Measurements from ENCODE around the gene ARID1B. TPM values are rescaled to one million over a fixed set of nuclear protein-coding genes. Genes with fewer than 3 reads are reported as not detected.

ARID1B gene
- total RNA-seq, 1 donor from 2014 or later = 155 TPM

GRCh38 chr6:156779206-156780094, 2.3 kb downstream of the ARID1B start:
- peaks cover 57% of the 10 kb centered on the region for H3K4me1 Mint-ChIP-seq

DNA sequence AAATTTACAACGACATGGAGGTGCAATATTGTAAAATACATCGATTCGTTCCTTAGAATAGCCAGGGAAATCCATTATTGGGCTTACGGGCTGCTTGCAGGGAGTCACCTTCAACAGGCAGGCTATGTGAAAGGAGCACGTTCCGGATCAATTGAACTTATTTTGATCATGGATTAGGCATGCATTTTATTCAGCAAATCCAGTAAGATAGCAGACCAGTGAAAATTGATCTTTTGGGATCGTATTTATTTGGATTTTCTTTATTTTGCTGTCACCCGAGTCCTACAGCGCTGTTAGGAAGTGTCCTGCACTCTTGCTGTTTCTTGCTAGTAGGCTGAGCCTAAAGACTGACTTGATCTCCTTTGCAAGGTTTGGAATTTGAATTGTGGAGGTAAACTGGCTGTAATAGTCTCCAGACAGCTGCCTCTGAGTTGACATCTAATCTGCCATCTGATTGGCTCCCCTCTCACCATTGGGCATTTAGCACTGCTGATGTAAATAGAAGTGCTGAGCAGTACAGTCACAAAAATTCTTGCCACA, 3.0 kb downstream of the ARID1B start:
- Mint-ChIP-seq H3K4me1 (peaks cover 51% of the 10 kb centered on the region), H3K4me3 (peak overlapping the region; percentile 87), H3K36me3 (no peaks in the 10 kb centered on the region), H3K27me3 (ENCODE audit: low read depth) (no peaks in the 10 kb centered on the region), H3K9me3 (no peaks in the 10 kb centered on the region), H3K27ac (peak overlapping the region; percentile 86)
- no peak for TF ChIP-seq CTCF (IDR thresholded peaks at IDR 0.05; ENCODE audit: unreplicated experiment)
- no peak for DNase-seq (ENCODE audit: low spot score in 2 of 2, unreplicated experiment in 2 of 2)

More at GRCh38 chr6:156779206-156780094, 2.3 kb downstream of the ARID1B start:
- no peak for TF ChIP-seq CTCF (IDR thresholded peaks at IDR 0.05; ENCODE audit: unreplicated experiment)
- H3K36me3 Mint-ChIP-seq = no peaks in the 10 kb centered on the region
- peak in 1 of 2 experiments; percentile 57 for DNase-seq (ENCODE audit: low spot score in 2 of 2, unreplicated experiment in 2 of 2)
- no peaks in the 10 kb centered on the region for H3K9me3 Mint-ChIP-seq
- no peaks in the 10 kb centered on the region for H3K27me3 Mint-ChIP-seq (ENCODE audit: low read depth)
- H3K4me3 Mint-ChIP-seq = peak overlapping the region; percentile 87
- H3K27ac Mint-ChIP-seq = peak overlapping the region; percentile 86

DNA sequence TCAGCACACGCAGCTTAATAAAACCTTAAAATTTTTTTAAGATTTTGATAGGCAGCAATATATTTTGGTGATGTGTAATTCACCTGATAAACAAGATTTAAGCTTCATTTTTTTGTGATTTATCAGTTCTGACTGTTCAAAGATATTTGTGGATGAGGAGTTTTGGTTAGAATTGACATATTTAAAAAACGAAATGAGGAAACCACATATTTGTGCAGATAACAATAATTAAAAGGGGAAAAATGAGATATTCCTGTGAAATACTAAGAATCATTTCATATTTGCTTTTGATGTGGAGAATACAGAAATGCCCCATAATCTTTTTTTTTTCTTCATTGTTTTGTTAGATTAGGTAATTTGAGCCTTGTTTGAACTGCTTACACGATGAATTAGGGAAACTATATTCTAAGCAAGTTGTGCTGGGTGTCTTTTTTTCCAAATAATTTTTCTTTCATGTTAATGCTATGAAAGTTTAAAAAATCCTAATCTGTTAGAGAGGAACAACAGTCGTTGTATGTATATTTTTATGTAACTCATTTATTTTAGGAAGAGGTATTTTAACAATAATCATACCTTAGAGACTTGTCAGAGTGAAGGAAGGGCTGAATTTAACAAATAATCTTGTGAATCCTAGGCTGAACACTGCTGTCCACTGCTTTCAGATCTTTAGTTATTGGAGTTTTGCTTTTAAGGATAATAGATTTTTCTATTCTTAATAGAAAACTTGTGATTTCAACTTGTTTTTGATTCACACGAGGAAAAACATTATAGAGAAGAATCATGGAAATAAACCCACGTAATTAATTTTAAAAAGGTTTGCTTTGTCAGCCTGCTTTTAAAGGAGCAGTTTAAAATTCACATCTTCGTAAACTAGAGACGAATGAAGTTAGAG, 4.0 kb downstream of the ARID1B start:
- no peaks in the 10 kb centered on the region for H3K27me3 Mint-ChIP-seq (ENCODE audit: low read depth)
- no peak for DNase-seq (ENCODE audit: low spot score in 2 of 2, unreplicated experiment in 2 of 2)
- TF ChIP-seq CTCF (IDR thresholded peaks at IDR 0.05; ENCODE audit: unreplicated experiment) = no peak
- peaks cover 3% of the 10 kb centered on the region for H3K36me3 Mint-ChIP-seq
- peak overlapping the region; percentile 86 for H3K27ac Mint-ChIP-seq
- peaks cover 52% of the 10 kb centered on the region for H3K4me1 Mint-ChIP-seq
- H3K9me3 Mint-ChIP-seq = no peaks in the 10 kb centered on the region
- H3K4me3 Mint-ChIP-seq = peak overlapping the region; percentile 87

DNA sequence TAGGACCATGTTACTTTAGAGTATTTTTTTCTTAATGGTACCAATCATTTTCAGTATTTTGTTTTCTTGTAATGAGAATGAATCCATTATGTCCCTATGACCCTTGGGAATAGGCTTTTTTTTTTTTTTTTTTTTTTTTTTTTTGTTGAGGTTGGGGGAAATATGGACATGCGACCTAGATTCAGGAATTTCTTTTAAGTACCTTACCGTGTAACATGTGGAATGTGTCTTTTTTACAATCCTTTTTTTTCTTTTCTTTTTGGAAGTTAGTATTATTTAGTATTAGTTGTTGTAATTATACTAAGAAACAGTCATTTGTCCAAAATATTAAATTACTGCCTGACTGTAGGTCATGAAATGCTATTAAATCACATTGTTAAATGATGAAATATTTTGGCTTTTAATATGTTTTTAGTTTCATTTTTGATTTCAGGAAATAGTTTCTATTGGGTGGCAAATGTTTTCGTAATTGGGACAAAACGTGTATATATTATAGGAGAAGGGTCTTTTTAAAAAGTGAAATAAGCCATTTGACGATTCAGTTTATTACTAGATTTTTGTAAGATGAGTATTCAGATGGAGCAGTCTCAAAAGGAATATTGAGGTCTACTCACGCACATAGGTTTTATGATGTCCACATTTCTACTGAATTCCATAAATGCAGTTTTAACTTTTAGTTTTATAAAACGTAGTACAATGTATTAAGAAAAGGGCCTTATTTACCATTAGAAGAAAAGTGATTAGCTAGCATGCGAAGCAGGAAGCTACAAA, 4.9 kb downstream of the ARID1B start:
- no peak for DNase-seq (ENCODE audit: low spot score in 2 of 2, unreplicated experiment in 2 of 2)
- Mint-ChIP-seq H3K9me3 (no peaks in the 10 kb centered on the region), H3K4me1 (peaks cover 53% of the 10 kb centered on the region), H3K27me3 (ENCODE audit: low read depth) (no peaks in the 10 kb centered on the region), H3K4me3 (peak overlapping the region; percentile 87), H3K27ac (peak overlapping the region; percentile 22), H3K36me3 (peaks cover 3% of the 10 kb centered on the region)
- TF ChIP-seq CTCF (IDR thresholded peaks at IDR 0.05; ENCODE audit: unreplicated experiment) = no peak
